Glomerular visceral epithelial cell (primary cell): ENCODE measurements around the gene EDDM13.
A peak's percentile ranks its signal among the peaks of the same experiment; 100 is the strongest.
"Not testable (repeated sequence)": the region's sequence is repeated elsewhere in the genome, so short reads cannot be mapped to it uniquely, and the experiment has no call there.

ENCODE experiments used
- DNase-seq: peaks from one replicate; pipeline ENCODE4 v3.0.0-alpha.2; 2016; ENCODE audit errors: extremely low spot score

EDDM13 gene

GRCh38 chr19:56295531-56296455, 23.2 kb downstream of the EDDM13 start:
- DNase-seq = no peak

GRCh38 chr19:56297010-56297409, 24.5 kb downstream of the EDDM13 start:
- DNase-seq = no peak

GRCh38 chr19:56299688-56300087, 27.1 kb downstream of the EDDM13 start:
- no peak for DNase-seq

GRCh38 chr19:56301155-56301554, 28.6 kb downstream of the EDDM13 start:
- no peak for DNase-seq

- DNase-seq = no peak
Measured at GRCh38 chr19:56301886-56302620, 29.5 kb downstream of the EDDM13 start.

- DNase-seq = no peak
Measured at GRCh38 chr19:56304243-56304642, 31.7 kb downstream of the EDDM13 start.

GRCh38 chr19:56306016-56306415, 33.5 kb downstream of the EDDM13 start:
- no peak for DNase-seq

- DNase-seq = not testable (repeated sequence)
Measured at GRCh38 chr19:56307062-56307461, 34.5 kb downstream of the EDDM13 start.

GRCh38 chr19:56308792-56309191, 36.2 kb downstream of the EDDM13 start:
- no peak for DNase-seq

- DNase-seq = peak; percentile 14
Measured at GRCh38 chr19:56309511-56310185, 37.1 kb downstream of the EDDM13 start.

- DNase-seq = no peak
Measured at GRCh38 chr19:56310462-56310861, 37.9 kb downstream of the EDDM13 start.

- no peak for DNase-seq
Measured at GRCh38 chr19:56312342-56312741, 39.8 kb downstream of the EDDM13 start.

GRCh38 chr19:56312787-56313657, 40.5 kb downstream of the EDDM13 start:
- DNase-seq = no peak

GRCh38 chr19:56314018-56314380, 41.5 kb downstream of the EDDM13 start:
- DNase-seq = no peak

- DNase-seq = peak; percentile 94
Measured at GRCh38 chr19:56314381-56315076, 42.0 kb downstream of the EDDM13 start, which contains the start of gene ZSCAN5A. TSS of gene ZSCAN5A (minus strand) at chr19:56314839. CDS start at chr19:56225046, 89,793 bp downstream.

- DNase-seq = peak; percentile 97
Measured at GRCh38 chr19:56315077-56315828, 42.7 kb downstream of the EDDM13 start.

GRCh38 chr19:56316728-56317127, 44.2 kb downstream of the EDDM13 start:
- DNase-seq = no peak

GRCh38 chr19:56317749-56318148, 45.2 kb downstream of the EDDM13 start:
- DNase-seq = no peak

- no peak for DNase-seq
Measured at GRCh38 chr19:56319991-56320390, 47.4 kb downstream of the EDDM13 start.
